Activated CD4-positive, alpha-beta T cell treated with anti-CD3 and anti-CD28 coated beads, Interleukin-2, amount 50 U/mL, for 1 hour (primary cell): ENCODE data around the gene FOXP1.

Source experiments
- DNase-seq: peaks from one replicate; pipeline ENCODE4 v3.0.0-alpha.2; 2020

The FOXP1 gene

DNA sequence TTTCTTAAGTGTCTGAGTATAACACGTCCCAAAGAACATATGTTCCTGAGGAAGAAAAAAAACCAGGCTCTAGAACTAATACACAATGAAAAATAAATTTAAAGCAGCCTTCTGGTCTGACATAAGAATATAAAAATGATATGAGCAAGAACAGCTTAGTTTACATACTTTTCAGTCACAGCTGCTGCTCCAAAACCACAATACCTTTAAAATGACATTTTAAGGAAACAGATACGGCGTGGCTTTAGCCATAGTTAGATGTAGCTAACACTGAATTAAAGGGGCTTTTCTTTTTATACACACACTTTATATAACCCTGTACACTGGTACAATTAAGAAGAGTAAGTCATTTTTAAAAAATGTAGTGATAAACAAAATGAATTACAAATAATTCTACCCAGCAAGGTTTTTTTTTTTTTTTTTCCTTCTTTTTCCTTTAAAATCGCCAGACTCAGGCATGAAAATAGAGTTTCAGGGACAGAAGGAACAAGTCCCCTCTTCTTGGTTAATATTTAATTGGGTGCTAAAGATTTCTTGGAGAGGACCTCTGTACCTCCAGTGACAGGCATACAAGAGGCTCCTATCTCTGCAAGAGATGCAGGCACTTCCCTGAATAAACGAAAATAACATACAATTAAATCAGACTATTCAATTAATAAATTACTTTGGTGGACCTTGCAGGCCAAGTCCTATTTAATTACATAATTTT is 265.6 kb downstream of the FOXP1 start:
- no peak for DNase-seq

DNA sequence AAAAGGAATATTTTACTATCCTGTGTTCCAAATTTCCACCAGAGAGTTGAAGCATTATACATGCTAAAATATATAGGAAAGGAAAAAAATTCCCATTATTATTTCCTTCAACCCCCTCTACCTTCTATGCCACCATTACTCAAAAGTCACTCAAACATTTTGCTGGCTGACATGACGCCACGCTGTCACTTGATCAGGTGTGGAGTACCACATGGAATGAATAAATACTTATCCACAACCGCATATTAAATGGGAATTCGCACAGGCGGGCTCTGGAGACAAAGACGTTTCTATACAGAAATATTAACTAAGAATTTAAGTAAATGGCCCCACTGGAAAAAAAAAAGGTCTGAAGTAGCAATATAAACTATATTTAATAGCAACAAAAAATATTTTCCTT is 266.4 kb downstream of the FOXP1 start:
- no peak for DNase-seq

DNA sequence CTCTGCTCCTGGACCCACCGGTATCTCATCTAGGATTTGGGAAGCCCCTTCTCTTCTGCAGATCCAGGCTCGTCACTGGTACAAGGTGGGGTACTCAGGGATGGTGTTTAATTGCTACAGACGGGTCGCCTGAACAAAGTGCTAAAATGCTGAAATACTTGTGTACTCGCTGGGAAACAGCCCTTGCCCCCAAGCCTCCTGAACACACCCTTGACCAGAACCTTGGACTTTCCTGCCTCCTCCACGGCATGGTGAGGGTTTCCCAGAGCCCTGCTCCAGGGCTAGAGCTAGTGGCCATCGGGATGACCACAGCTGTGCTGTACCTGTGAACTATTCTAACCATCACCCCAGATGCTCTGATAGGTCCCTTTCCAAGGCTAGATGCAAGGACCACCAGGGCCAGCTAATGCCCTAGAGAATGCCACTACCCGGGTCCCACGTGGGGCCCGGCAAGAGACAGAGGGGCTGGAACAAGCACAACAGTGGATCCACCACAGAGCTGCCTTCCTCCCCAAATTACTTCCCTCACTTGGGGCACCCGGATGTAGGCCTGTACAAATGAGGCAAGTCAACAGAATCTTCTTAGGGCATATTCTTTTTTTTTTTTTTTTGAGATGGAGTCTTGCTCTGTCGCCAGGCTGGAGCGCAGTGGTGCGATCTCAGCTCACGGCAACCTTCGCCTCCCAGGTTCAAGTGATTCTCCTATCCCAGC is 267.3 kb downstream of the FOXP1 start:
- no peak for DNase-seq

DNA sequence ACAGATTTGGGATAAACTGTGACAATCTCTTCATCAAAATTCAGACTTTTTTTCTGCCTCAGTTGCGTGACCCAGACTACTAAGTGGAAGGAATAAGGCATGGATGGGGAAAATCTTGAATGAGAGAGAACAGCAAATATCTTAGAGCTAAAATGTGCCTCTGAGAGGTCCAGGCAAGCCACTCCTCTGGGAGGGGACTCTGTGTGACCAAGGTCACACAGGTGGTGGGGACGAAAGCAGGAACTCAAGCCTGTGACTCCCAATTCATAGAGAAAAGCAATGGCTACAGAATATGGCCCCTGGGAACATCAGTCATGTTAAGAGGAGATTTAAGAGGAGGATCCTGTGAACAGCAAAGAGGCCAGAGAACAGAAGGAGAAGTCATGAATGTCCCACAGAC is 268.1 kb downstream of the FOXP1 start:
- DNase-seq: no peak

DNA sequence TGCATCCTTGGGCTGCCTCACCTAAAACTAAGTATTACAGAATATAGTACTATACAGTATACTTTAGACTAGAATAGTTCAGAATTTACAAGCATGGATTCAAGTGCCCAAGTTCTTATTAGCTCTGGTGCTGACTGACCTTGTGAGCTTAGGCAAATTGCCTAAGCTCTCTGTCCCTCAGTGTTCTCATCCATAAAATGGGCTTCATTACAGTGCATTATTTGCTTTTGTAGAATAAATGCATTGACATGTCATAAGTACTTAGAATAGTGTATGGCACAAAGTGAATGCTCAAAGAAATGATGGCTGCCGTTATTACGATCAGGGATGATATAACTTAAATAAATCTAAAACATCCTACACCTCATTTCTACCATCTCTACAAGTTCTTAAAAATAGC is 269.7 kb downstream of the FOXP1 start:
- DNase-seq: no peak

DNA sequence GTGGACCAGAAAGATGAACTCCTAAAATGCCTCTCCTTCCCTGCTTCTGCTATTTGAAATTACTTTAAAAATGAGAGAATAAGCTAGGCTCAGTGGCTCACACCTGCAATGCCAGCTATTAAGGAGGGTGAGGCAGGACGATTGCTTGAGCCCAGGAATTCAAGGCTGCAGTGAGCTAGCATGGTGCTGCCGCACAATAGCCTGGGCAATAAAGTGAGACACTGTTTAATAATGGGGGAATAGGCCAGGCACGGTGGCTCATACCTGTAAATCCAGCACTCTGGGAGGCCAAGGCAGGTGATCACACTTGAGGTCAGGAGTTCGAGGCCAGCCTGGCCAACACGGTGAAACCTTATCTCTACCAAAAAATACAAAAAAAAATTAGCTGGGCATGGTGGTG is 271.1 kb downstream of the FOXP1 start:
- DNase-seq: no peak

DNA sequence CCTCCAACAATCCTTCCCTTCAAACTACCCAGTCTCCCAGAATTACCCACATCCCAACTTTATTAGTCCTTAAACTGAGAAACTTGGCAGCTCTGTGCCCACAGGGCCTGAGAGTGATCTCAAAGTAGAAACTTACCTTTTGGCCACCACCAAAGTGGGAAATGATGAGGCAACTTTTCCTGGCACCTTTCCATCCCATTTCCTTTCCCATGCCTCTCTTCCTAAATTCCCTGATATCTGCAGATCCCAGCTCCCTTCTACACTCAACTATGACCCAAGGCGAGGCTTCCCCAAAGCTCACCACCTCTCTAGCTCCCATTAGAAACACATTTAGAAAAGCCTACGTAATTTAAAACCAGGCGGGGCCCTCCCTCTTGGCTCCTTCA is 271.9 kb downstream of the FOXP1 start:
- no peak for DNase-seq

DNA sequence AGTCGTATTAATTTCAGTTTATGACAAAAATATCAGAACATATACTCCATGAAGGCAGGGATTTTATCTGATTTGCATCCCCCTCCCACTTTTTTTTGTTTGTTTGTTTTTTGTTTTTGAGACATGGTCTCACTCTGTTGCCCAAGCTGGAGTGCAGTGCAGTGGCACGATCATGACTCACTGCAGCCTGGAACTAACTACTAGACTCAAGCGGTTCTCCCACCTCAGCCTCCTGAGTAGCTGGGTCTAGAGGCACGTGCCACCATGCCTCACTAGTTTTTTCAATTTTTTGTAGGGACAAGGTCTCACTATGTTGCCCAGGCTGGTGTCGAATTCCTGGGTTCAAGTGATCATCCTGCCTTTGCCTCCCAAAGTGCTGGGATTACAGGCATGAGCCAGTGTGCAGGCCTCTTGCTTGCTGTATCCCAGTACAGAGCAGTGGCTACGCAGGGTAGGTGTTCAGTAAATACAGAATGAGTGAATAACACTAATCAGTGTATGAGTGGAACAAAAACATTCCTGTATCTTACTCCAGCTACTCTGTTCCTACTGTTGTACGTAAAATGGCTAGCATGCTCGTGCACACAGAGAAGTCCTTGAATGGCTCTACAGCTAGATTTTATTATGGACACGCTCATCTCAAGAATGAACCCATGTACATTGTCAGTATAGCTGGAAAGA is 272.4 kb downstream of the FOXP1 start:
- DNase-seq: no peak

DNA sequence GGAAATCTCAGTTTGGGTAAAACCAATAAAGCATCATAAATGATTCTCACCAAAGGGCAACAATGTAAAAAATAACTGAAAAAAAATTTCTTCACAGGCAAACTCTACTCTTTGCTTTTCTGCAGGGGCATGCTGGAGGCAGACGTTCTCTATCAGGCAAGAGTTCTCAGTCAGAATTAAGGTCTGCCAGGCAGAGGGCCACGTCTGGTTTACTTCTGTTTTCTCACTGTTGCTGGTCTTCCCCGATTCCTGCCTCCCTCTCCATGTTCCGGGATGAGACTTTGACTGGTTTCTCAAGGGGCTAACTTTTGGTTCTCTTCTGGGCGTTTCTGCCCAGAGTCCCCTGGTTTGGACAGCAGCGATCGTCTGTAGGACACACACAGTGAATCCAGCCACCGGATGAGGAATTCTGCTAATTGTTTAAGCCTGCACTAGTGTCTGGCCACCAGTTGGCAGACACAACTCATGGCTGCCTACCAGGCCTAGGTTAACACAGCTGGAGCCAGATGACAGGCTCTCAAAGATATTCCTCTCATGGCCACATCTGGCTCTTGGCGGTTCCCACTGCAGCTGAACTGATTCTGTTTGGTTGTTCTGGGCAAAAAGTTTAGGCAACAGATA is 273.1 kb downstream of the FOXP1 start:
- DNase-seq: no peak

DNA sequence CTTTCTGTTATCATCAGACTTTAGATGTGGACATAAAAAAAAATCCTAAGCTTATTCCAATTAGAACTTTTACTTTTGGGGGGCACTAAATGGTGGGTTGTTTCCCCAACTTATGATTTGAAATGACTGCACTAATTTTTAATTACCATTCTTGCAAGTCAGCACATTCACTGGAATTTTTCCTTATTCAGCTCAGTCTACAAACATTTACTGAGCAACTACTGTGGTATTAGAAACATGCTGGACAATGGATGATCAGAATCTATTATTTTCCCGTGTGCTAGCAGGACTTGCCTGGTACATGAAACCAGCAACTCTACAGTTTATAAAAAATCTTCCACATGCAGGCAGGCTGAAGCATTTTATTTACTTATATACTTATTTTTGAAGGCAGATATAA is 273.6 kb downstream of the FOXP1 start:
- no peak for DNase-seq

DNA sequence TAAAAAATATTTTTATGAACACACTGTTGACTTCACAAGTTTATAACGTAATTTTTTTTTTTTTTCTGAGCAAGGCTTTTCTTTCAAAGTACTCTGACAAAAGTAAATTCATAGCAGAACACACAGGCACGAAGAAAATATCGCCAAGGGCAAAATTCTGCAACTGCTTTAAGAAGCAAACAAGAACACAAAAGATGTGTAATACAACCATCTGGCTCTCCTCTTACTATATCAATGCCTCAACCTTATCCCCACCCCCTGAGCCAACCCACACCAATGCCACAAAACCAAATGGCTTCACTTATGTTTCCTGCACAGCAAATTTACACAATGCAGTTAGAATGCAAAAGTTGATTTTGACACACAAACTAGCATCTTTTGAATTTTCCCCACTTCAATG is 274.2 kb downstream of the FOXP1 start:
- peak; percentile 15 for DNase-seq

DNA sequence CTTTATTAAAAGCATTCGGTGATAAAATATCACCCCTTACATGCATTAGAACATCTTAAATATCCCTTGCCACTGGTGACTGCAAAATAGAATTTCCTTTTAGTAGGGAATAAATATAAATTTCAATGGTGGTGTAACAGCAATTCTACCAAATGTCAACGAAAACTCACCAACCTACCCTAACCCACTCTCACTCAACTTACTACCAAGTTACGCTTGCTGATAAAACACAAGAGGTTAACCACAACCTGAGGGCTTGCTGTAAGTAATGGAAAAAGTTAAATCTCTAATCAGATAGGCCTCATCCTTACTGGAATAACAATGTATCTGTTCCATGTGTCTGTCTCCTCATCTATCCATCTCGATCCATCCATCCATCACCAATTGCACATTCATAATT is 274.7 kb downstream of the FOXP1 start:
- no peak for DNase-seq

DNA sequence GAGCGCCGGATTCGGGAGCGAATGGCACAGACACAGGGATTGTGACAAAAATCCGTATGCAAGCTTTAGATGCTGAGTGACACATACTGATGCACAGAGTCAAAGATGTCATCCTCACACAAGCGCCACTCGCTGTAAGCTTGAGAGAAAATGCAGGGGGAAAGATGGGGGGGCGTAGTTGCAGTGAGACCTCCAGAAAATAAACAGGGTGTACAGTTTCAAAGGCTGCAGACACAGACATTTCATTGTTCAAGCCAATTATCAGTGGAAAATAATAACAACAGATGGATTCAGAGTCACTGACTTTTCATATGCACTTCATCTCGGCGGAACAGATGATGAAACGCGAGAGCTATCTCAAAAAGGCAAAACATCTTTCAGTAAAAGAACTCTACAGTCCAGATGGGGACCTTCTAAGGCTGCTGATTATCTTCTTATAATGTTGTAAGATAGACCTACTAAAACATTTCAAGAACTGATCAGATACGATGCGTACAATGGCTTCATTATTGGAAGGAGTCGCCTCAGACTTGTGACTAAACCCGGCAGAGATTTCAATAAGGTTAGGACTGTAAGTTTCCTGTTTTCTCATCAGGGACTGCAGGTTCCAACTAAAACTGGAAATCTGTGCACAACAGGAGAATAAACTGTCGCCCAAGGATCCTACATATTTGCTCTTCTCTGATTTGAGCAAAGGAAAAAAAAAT is 275.4 kb downstream of the FOXP1 start:
- no peak for DNase-seq

DNA sequence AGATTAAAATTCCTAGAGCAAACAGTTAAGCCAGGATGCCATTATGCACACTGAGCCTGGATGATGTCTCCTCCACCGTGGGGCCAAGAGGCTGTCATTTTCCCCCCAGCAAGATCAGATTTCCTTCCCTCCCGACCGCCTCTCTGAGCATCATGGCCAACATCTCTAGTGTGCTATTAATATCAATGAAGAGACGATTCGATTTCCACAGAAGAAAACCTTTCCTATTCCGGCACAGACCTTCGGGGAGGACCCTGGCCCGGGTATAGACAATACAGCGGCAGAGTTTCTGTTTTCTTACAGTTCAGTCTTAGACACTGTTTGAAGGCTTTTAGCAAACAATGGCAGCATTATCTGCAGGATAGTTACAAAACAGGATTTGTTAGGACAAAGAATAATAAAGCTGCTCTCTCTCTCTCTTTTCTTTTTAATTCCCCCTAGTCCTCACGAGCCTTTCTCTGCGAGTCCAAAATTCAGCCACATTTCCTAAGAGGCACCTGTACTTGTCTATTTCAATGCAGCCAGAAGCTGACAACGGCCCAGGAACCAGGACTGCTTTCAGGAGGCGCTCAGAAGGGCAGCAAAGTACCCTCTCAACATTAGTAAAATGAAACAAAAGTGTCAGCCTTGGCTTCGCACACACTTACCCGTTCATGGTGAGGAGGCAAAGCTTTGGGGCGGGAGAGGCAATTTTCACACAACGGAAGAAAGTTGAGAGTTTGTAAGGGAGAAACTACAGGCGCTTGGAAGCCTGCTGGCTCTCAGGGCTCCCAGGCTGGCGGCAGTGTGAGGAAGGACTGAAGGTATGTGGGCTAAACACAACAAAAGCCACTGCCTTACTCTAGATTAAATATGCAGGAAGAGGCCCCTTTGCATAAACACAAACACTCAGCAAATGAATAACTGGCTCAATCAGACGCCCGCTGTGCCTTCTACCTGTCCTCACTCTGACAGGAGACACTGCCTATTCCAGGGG is 278.0 kb downstream of the FOXP1 start:
- peak; percentile 19 for DNase-seq

DNA sequence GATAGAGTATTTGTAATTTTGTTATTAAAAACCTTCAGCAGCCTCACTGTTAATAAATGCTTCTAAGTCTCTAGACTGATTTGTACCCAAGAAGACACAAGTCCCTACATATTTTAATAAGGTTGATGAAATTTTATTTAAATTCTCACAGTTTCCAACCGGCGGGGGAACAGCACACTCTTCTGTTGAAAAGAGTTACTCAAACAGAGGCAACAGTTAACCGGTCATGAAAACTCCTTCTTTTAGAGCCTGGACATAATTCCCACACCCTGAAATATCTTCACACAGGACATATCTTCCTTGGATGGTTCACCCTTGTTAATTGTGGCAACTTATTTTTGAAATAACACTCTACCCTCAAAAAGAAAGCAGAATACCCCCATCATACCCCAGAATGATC is 278.8 kb downstream of the FOXP1 start:
- peak; percentile 20 for DNase-seq

DNA sequence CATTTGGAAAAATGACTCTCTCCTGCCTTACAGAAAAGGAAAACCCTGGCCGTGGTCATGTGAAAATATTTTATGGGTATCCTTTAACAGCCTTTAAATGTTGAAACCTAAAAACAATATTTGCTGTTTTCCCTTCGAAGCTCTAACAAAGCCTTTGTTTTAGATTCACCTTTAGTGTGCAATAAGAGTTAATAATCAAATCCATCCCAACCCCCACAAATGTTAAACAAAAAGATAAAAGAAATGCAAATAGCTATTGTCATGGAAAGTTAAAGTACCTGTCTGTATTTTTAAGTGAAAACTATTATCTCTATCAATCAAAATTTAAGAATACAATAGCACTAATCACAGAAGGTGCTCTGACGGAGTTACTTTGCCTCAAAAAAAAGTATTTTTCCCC is 279.3 kb downstream of the FOXP1 start:
- DNase-seq: no peak

DNA sequence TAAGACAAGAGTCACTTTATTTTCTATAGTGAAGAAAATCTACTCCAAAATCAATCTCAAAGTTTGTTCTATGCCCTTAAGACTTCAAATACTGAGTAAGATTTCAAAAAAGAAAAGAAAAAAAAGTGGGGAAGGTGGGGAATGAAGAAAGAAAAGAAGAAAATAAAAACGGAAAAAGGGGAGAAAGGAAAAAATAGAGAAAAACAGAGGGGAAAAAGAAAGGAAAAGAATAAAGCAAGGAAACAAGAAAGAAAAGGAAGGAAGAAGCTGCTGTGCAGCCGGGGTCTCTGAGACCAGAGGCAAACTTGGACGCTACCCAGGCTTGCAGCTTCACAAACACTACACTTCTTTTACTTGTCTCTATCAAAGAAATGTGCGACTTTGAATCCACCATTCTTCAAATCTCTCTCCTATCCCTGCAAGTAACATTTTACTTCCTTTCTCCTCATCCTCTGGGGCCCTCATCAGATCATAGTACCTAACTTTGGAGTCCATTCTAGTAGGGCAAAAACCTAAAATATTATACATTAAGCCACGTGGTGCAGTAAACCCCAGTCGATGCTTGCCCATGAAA is 279.8 kb downstream of the FOXP1 start:
- DNase-seq: no peak

DNA sequence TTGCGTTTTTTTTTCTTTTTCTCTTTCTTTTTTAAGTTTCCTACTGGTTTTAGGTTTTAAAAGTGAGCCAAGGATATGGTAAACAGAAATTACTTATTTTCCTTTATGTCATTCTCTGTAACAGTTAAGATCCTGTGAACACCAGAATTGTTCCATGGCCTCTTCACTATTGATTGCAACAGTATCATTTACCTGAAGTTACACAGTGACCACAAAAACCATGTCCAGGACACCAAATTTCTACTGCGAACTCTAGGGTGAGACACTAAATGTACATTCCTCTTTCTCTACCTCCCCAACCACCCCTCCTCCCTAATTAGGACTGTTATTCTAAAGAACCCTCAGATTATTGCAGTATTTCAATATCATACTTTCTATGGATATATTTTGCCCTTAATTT is 280.9 kb downstream of the FOXP1 start:
- DNase-seq: no peak

DNA sequence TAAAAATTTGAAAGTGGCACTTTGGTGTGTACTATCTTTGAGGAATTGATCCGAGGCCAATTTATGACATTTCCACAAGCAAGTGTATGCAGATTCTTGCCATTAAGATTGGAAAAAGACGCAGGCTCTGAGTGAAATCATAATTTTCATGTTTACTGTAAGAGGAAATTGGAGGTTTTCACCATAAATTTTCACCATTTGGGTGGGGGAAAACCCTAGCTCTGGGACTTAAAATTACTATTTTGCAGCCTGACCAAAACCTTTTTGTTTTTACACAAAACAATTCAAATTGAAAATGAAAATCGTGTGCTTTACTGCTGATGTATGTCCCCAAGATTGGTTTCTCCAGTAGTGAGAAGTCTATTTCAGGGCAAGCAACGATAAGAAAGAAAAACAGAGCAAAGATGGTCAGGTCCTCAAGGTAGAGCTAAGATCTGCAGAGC is 282.6 kb downstream of the FOXP1 start:
- DNase-seq: no peak

DNA sequence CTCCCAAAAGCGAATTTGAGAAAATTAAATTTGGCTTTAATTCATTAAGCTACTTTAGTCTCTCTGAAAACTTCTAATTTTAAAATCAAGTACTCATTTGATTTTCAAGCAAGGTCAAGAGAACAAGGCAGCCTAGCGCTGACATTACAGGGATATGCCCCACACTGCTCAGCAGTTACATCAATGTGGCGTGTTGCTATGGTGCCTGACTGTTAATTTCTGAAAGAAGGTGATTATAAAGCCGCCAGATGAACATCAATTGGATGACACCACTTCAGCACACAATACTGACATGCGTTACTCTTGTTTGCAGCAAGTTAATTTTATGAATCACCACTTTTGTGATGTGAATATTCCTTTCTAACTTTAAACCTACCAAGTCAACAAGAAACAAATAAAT is 284.4 kb downstream of the FOXP1 start:
- DNase-seq: peak; percentile 15

DNA sequence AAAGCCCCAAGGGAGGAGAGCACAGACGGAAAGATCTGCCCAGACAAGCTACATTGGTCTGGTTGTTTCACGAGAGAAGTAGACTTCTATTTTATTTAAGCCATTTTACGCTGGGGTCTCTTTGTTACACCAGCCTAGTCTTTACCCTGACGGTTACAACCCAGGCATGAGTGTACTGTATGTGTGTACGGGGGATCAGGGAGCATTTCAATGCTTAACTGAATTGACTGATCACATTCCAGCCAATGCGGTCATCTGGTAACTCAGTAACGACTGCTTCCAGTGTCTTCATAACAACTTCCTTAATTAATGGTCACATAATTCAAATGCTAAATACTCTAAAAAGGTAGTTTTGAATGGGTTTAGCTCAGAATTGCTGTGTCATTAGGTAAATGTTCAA is 288.6 kb downstream of the FOXP1 start:
- DNase-seq: no peak

DNA sequence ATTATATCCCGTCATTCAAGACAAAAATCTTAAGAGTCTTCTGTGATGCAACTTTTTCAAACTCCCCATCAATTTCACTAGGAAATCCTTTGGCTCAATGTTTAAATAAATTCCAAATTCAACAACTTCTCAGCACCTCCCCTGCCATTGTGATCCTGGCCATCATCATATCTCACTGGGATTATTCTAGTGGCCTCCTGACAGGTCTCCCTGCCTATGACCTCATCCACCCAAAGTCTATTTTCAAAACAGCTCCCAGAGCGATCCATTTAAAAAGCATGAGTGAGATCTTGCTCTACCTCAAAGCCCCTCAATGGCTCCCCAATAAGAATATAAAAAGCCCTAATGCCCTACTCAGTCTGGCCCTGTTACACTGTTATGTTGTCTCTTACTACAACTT is 293.2 kb downstream of the FOXP1 start:
- no peak for DNase-seq
